IPS-18c (cell line): ENCODE results near the gene KLLN.
"Not testable (repeated sequence)": the region's sequence is repeated elsewhere in the genome, so short reads cannot be mapped to it uniquely, and the experiment has no call there.

ENCODE experiments used
- H3K4me3 ChIP-seq: 2 replicates; pipeline ENCODE4 v1.7.0; 2013; ENCODE audit warnings: low read depth, mild to moderate bottlenecking, low read length, moderate library complexity; ENCODE audit not compliant: insufficient read depth
- H3K9me3 ChIP-seq: one replicate; pipeline ENCODE4 v1.6.1; 2013; ENCODE audit warnings: mild to moderate bottlenecking, low read length, moderate library complexity; ENCODE audit not compliant: control insufficient read depth, insufficient read depth

Gene KLLN

DNA sequence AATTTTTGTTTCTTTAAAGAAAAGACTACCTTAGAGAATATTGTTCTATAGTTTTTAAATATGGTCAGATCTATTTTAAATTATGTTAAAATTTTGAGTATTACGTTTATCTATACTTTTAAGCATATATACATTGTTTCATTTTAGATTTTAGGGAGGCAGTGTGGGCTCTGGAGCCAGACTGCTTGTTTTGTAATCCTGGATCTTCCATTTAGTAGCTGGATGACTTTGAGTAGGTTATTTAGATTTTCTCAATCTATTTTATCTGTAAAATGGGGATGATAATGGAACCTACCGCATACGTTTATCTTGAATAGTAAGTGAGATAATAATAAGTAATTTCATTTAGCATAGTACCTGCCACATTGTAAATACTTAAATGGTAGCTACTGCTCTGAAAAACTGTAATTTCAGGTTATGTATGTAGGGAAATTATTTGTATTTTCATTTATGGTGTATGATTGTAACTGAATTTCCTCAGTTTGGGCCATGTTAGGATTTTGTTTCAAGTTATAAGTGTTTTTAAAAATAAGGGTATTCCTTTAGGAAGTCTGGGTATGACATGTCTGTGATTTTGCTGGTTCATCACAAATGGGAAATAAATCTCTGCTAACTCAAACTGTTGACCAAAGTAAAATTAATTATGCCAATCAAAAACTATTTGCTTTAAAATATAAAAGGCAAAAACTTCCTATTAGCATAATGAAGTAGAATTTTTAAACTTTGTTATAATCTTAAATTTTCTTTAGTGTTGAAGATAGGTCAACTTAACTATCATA is 6.6 kb upstream of the KLLN start:
- no peaks in the 10 kb centered on the region for H3K9me3 ChIP-seq
- H3K4me3 ChIP-seq = no peak overlapping the region

DNA sequence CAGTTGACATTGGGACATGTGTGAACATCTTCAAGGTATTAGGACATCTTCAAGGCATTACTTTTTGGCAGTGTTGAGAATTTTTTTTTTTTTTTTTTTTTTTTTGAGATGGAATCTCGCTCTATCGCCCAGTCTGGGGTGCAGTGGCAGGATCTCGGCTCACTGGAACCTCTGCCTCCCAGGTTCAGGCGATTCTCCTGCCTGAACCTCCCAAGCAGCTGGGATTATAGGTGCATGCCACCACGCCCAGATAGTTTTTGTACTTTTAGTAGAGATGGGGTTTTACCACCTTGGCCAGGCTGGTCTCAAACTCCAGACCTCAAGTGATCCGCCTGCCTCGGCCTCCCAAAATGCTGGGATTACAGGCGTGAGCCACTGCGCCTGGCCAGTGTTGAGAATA is 5.8 kb upstream of the KLLN start:
- not testable (repeated sequence) for H3K4me3 ChIP-seq, H3K9me3 ChIP-seq

GRCh38 chr10:87868277-87868676 is 4.9 kb upstream of the KLLN start:
- Histone ChIP-seq H3K9me3 (no peaks in the 10 kb centered on the region), H3K4me3 (no peak overlapping the region)

- H3K4me3 ChIP-seq = no peak overlapping the region
- no peaks in the 10 kb centered on the region for H3K9me3 ChIP-seq
These were observed 4.1 kb upstream of the KLLN start for GRCh38 chr10:87867453-87867852.

DNA sequence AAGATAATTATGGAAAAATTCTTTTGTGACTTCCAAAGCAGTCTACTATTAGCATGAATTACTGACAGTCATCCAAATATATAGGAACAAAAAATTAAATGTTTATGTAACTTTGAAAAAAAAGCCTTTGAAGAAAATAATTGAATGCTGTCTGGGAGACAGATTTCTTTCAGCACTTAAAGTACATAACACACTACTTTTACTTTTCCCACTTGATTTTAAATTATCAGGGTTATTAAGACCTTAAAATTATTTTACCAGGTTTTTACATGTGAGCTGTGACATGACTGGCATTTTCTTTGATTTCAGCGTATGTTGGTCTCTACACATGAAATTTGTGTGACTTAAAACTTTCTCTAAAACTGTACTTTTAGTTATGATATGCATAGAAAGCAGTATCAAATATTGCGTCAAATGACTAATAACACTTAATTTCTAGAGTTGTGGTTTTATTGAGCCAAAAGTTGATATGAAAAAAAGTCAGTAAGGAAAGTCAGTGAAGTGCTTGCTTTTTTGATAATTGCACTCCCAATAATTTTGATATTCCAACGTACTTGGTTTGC is 3.2 kb upstream of the KLLN start:
- Histone ChIP-seq H3K4me3 (no peak overlapping the region), H3K9me3 (no peaks in the 10 kb centered on the region)

- no peaks in the 10 kb centered on the region for H3K9me3 ChIP-seq
- H3K4me3 ChIP-seq = peak overlapping the region; percentile 78
These were observed 2.0 kb upstream of the KLLN start for GRCh38 chr10:87865241-87865881.

GRCh38 chr10:87864496-87865059 is 1.2 kb upstream of the KLLN start:
- H3K9me3 ChIP-seq = no peaks in the 10 kb centered on the region
- H3K4me3 ChIP-seq = peak overlapping the region; percentile 78

- not testable (repeated sequence) for H3K9me3 ChIP-seq
These were observed 690 bp upstream of the KLLN start for GRCh38 chr10:87863951-87864495.

GRCh38 chr10:87862679-87863052 is 667 bp downstream of the KLLN start:
- Histone ChIP-seq H3K9me3 (no peaks in the 10 kb centered on the region), H3K4me3 (peak overlapping the region; percentile 97)

More at GRCh38 chr10:87863951-87864495, 690 bp upstream of the KLLN start:
- peak overlapping the region; percentile 97 for H3K4me3 ChIP-seq

- peak overlapping the region; percentile 97 for H3K4me3 ChIP-seq
These were observed 1.2 kb downstream of the KLLN start for GRCh38 chr10:87861953-87862678.

GRCh38 chr10:87861566-87861952 is 1.8 kb downstream of the KLLN start:
- Histone ChIP-seq H3K9me3 (no peaks in the 10 kb centered on the region), H3K4me3 (peak overlapping the region; percentile 97)

More at GRCh38 chr10:87861953-87862678, 1.2 kb downstream of the KLLN start:
- no peaks in the 10 kb centered on the region for H3K9me3 ChIP-seq

- H3K4me3 ChIP-seq = peak overlapping the region; percentile 97; the same call in 1 of the 2 replicates
These were observed 2.4 kb downstream of the KLLN start for GRCh38 chr10:87860816-87861403.

GRCh38 chr10:87860156-87860795 is 3.1 kb downstream of the KLLN start:
- no peak overlapping the region for H3K4me3 ChIP-seq

More at GRCh38 chr10:87860816-87861403, 2.4 kb downstream of the KLLN start:
- H3K9me3 ChIP-seq = no peaks in the 10 kb centered on the region

GRCh38 chr10:87855665-87856064 is 7.7 kb downstream of the KLLN start:
- not testable (repeated sequence) for H3K9me3 ChIP-seq, H3K4me3 ChIP-seq

More at GRCh38 chr10:87860156-87860795, 3.1 kb downstream of the KLLN start:
- H3K9me3 ChIP-seq = no peaks in the 10 kb centered on the region

GRCh38 chr10:87855247-87855646 is 8.1 kb downstream of the KLLN start:
- not testable (repeated sequence) for H3K9me3 ChIP-seq, H3K4me3 ChIP-seq

DNA sequence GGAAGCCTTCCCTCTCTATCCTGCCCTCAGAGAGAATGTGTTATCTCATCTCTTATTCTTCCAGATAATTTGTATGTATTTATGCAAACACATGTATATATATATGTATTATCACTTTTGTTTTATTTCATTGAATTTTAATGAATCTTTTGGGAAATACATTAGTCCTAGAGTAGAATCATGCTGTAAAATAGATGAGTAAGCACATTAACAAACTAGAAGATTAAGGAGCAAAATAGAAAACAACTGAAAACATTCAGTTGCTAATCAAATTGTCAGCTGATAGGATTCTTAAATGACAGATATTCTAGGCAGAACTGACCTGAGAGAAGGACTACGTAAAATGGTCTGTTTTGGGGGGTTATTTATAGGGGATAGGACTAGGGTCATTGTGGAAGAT is 11.2 kb downstream of the KLLN start:
- no peak overlapping the region for H3K4me3 ChIP-seq

More for the DNA sequence above, 11.2 kb downstream of the KLLN start:
- H3K9me3 ChIP-seq = no peaks in the 10 kb centered on the region
